Activated gamma-delta T cell treated with anti-CD3 and anti-CD28 coated beads, Interleukin-2, amount 50 U/mL, for 16 hours (primary cell): ENCODE results near the gene NEK3.
"Not testable (repeated sequence)": the region's sequence is repeated elsewhere in the genome, so short reads cannot be mapped to it uniquely, and the experiment has no call there.

Experiments
- DNase-seq: peaks from one replicate; pipeline ENCODE4 v3.0.0-alpha.2; 2020; ENCODE audit warnings: low read depth

NEK3 gene

DNA sequence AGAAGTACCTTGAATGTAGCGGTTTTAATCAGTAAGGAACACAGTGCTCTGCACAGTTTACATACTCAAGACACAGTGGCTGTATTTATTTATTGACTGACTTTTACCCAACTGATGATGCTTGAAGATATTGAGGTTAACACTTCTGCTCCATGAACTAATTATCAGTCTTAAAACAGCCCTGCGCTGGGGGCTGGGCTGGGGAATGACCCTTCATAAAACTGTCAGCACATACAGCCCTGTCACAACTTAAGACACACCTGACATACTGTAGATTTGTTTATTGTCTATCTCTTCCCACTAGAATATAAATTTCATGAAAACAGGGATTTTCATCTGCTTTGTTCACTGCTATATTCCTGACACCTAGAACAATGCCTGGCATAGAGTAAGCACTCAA, 41.3 kb downstream of the NEK3 start:
- DNase-seq = no peak

DNA sequence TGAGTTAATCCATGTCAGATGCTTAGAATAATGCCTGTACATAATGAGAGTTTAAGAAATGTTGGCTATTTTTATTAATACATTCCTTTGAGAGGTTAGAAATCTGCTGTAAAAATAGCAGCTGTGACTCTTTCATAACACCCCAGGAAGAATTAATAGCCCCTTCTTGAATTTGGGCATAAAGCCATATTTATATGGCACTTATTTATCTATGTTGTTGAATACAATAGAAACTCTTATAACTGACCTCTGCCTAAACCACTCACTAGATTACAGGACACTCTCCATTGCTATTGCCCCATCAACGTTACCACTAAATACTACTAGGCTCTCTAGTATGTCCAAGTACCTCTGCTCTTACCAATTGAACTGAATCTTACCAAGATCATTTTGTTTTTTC, 46.8 kb downstream of the NEK3 start:
- DNase-seq = no peak

- DNase-seq = no peak
Measured at GRCh38 chr13:52109116-52109670, 50.2 kb downstream of the NEK3 start.

- DNase-seq = no peak
Measured at GRCh38 chr13:52105841-52106240, 53.6 kb downstream of the NEK3 start.

DNA sequence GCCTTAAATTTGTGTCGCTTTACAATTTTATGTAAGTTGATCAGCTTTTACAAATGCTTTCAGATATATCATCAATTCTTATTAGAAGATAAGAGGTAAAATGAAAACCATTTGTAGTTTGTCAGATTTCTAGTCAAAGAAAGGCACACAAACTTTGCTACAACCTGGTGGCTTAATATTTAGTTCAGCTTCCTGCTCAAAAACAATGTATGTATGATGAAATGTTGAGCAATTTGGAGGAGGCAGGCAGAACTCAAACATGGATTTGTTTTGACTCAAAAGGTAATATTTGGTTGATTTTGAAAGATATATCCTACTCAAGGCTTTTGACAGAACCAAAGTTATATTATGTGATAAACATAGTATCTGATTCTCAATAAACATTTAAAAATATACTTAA, 54.8 kb downstream of the NEK3 start:
- no peak for DNase-seq

- no peak for DNase-seq
Measured at GRCh38 chr13:52103386-52103785, 56.0 kb downstream of the NEK3 start.

GRCh38 chr13:52102423-52102822, 57.0 kb downstream of the NEK3 start:
- not testable (repeated sequence) for DNase-seq

DNA sequence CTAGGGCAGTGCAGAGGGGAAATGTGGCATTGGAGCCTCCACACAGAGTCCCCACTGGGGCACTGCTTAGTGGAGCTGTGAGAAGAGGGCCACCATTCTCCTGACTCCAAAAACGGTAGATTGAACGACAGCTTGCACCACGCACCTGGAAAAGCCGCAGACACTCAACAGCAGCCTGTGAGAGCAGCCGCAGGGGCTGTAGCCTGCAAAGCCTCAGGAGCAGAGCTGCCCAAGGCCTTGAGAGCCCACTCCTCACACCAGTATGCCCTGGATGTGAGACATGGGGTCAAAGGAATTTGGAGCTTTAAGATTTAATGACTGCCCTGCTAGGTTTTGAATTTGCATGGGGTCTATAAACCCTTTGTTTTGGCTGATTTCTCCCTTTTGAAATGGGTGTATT, 62.2 kb downstream of the NEK3 start:
- no peak for DNase-seq

DNA sequence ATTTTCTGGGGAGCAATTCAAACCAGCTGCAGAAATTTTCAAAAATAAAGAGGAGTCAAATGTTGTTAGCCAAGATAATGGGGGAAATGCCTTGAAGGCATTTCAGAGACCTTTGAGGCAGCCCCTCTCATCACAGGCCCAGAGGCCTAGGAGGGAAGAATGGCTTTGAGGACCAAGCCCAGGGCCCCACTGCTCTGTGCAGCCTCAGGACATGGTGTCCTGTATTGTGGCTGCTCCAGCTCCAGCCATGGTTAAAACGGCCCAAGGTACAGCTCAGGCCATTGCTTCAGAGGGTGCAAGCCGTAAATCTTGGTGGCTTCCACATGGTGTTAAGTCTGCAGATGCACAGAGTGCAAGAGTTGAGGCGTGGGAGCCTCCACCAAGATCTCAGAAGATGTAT, 62.6 kb downstream of the NEK3 start:
- DNase-seq = no peak

GRCh38 chr13:52096062-52096461, 63.3 kb downstream of the NEK3 start:
- DNase-seq = no peak

DNA sequence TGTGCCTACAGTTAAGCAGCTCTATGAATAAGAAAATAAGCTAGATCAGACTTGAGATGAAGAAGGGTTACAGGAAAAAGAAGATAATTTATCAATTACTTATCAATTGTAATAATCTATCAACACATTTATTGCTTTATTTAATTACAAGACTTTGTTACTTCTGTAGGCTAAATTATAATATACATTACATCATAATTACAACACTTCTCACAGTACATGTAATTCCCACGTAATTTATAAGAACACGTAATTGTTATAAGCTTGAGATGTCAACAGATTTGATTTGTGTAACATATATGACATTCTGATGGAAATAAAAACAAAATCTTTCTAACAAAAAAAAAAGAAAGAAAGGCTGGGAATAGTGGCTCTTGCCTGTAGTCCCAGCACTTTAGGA, 67.3 kb downstream of the NEK3 start:
- no peak for DNase-seq

GRCh38 chr13:52091473-52091872, 67.9 kb downstream of the NEK3 start:
- no peak for DNase-seq

- no peak for DNase-seq
Measured at GRCh38 chr13:52085421-52085820, 74.0 kb downstream of the NEK3 start.

DNA sequence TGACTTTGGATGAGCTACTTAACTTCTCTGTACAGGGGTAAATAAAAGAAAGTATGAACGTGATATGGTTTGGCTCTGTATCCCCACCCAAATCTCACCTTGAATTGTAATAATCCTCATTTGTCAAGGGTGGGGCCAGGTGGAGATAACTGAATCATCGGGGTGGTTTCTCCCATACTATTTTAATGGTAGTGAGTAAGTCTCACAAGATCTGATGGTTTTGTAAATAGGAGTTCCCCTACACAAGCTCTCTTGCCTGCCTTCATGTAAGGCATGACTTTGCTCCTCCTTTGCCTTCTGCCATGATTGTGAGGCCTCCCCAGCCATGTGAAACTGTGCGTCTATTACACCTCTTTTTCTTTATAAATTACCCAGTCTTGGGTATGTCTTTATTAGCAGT, 74.4 kb downstream of the NEK3 start:
- DNase-seq = not testable (repeated sequence)
